H9 (cell line): ENCODE measurements around the gene ADAM33. TPM values are rescaled to one million over a fixed set of nuclear protein-coding genes. Genes with fewer than 3 reads are reported as not detected.

Experiments used
- DNase-seq: peaks from one replicate; pipeline ENCODE4 v3.0.0-alpha.2; 2017
- H2AFZ ChIP-seq: one replicate; pipeline ENCODE4 v1.6.1; 2013; ENCODE audit warnings: mild to moderate bottlenecking, low read length, control low read depth, moderate library complexity
- H2AK5ac ChIP-seq: 2 replicates; pipeline ENCODE4 v1.6.1; 2013; ENCODE audit warnings: low read length, control low read depth, mixed read lengths; ENCODE audit not compliant: insufficient read length
- H2BK120ac ChIP-seq: one replicate; pipeline ENCODE4 v1.6.1; 2013; ENCODE audit warnings: low read depth, mild to moderate bottlenecking, low read length, control low read depth, inconsistent platforms; ENCODE audit not compliant: poor library complexity, severe bottlenecking
- H2BK12ac ChIP-seq: 2 replicates; pipeline ENCODE4 v1.6.1; 2013; ENCODE audit warnings: low read length, control low read depth, mixed read lengths, low read depth; ENCODE audit not compliant: insufficient read length
- H2BK15ac ChIP-seq: 2 replicates; pipeline ENCODE4 v1.6.1; 2013; ENCODE audit warnings: low read depth, low read length, control low read depth
- H2BK20ac ChIP-seq: one replicate; pipeline ENCODE4 v1.6.1; 2013; ENCODE audit warnings: low read depth, mild to moderate bottlenecking, low read length, control low read depth, inconsistent platforms; ENCODE audit not compliant: poor library complexity, severe bottlenecking
- H2BK5ac ChIP-seq: 2 replicates; pipeline ENCODE4 v1.6.1; 2013; ENCODE audit warnings: low read length, control low read depth, mixed read lengths; ENCODE audit not compliant: insufficient read length
- H3K14ac ChIP-seq: 2 replicates; pipeline ENCODE4 v1.6.1; 2013; ENCODE audit warnings: low read length, control low read depth; ENCODE audit not compliant: insufficient read depth
- H3K18ac ChIP-seq: 2 replicates; pipeline ENCODE4 v1.6.1; 2013; ENCODE audit warnings: low read depth, mild to moderate bottlenecking, mixed read lengths, low read length, control low read depth; ENCODE audit not compliant: insufficient read length
- H3K23ac ChIP-seq: 2 replicates; pipeline ENCODE4 v1.6.1; 2013; ENCODE audit warnings: low read length, control low read depth, mixed read lengths, low read depth; ENCODE audit not compliant: insufficient read length
- H3K23me2 ChIP-seq: 2 replicates; pipeline ENCODE4 v1.6.1; 2013; ENCODE audit warnings: low read depth, mild to moderate bottlenecking, mixed read lengths, low read length, control low read depth; ENCODE audit not compliant: insufficient read length, poor library complexity, severe bottlenecking
- H3K27ac ChIP-seq: 2 replicates; pipeline ENCODE4 v1.5.1; 2013; ENCODE audit warnings: low read length, control low read depth, mixed read lengths, low read depth; ENCODE audit not compliant: insufficient read length
- H3K27me3 ChIP-seq: 2 replicates; pipeline ENCODE4 v1.6.1; 2013; ENCODE audit warnings: low read length, control low read depth, inconsistent platforms; ENCODE audit not compliant: insufficient read depth
- H3K4ac ChIP-seq: 2 replicates; pipeline ENCODE4 v1.6.1; 2013; ENCODE audit warnings: low read depth, mild to moderate bottlenecking, control low read depth, inconsistent platforms, low read length, moderate library complexity
- H3K4me1 ChIP-seq: 2 replicates; pipeline ENCODE4 v1.6.1; 2013; ENCODE audit warnings: low read length, control low read depth, inconsistent platforms; ENCODE audit not compliant: insufficient read depth
- H3K4me2 ChIP-seq: 2 replicates; pipeline ENCODE4 v1.6.1; 2013; ENCODE audit warnings: low read length, control low read depth, mixed read lengths; ENCODE audit not compliant: insufficient read length, insufficient read depth
- H3K56ac ChIP-seq: 2 replicates; pipeline ENCODE4 v1.6.1; 2013; ENCODE audit warnings: low read depth, mild to moderate bottlenecking, mixed read lengths, low read length, control low read depth; ENCODE audit not compliant: insufficient read length
- H3K79me1 ChIP-seq: 2 replicates; pipeline ENCODE4 v1.6.1; 2013; ENCODE audit warnings: low read depth, mild to moderate bottlenecking, moderate library complexity, low read length, control low read depth, inconsistent platforms; ENCODE audit not compliant: insufficient read depth, poor library complexity, severe bottlenecking
- H3K79me2 ChIP-seq: 2 replicates; pipeline ENCODE4 v1.6.1; 2013; ENCODE audit warnings: low read length, control low read depth, inconsistent platforms; ENCODE audit not compliant: insufficient read depth
- H3K9ac ChIP-seq: 2 replicates; pipeline ENCODE4 v1.6.1; 2013; ENCODE audit warnings: low read length, control low read depth, mixed read lengths; ENCODE audit not compliant: insufficient read length; ENCODE audit errors: extremely low read depth
- H3K9me3 ChIP-seq: one replicate; pipeline ENCODE4 v1.6.1; 2013; ENCODE audit warnings: low read depth, low read length, inconsistent platforms; ENCODE audit not compliant: control insufficient read depth
- H3T11ph ChIP-seq: one replicate; pipeline ENCODE4 v1.6.1; 2013; ENCODE audit warnings: mild to moderate bottlenecking, low read length, control low read depth, inconsistent platforms
- H4K20me1 ChIP-seq: one replicate; pipeline ENCODE4 v1.6.1; 2013; ENCODE audit not compliant: control insufficient read depth, insufficient read length, insufficient read depth
- H4K5ac ChIP-seq: 2 replicates; pipeline ENCODE4 v1.6.1; 2013; ENCODE audit warnings: low read depth, mild to moderate bottlenecking, mixed read lengths, low read length, control low read depth; ENCODE audit not compliant: insufficient read length
- H4K8ac ChIP-seq: replicated peaks from 2 replicates; pipeline ENCODE4 v1.6.1; 2013; ENCODE audit warnings: low read length, control low read depth, mixed read lengths, low read depth; ENCODE audit not compliant: insufficient read length
- H4K91ac ChIP-seq: 2 replicates; pipeline ENCODE4 v1.6.1; 2013; ENCODE audit warnings: low read depth, mild to moderate bottlenecking, moderate library complexity, mixed read lengths, low read length, control low read depth; ENCODE audit not compliant: insufficient read length
- H3K27ac Mint-ChIP-seq, 3 experiments: 2 replicates in 2 of 3; 3 replicates in 1 of 3; pipeline ENCODE4 v1.8.0; 2020 to 2021; ENCODE audit warnings: mixed read lengths in 3 of 3, mild to moderate bottlenecking in 1 of 3, moderate library complexity in 1 of 3
- H3K27me3 Mint-ChIP-seq: 2 replicates; pipeline ENCODE4 v1.8.0; 2021; ENCODE audit warnings: low read depth, mild to moderate bottlenecking, moderate library complexity, mixed read lengths
- H3K36me3 Mint-ChIP-seq, 3 experiments: 2 replicates in 2 of 3; 3 replicates in 1 of 3; pipeline ENCODE4 v1.8.0; 2020 to 2021; ENCODE audit warnings: low read depth in 3 of 3, mixed read lengths in 3 of 3; ENCODE audit not compliant: insufficient read depth in 1 of 3
- H3K4me1 Mint-ChIP-seq, 2 experiments: 2 replicates each; pipeline ENCODE4 v1.8.0; 2020; ENCODE audit warnings: mixed read lengths in 2 of 2
- H3K4me3 Mint-ChIP-seq, 2 experiments: 2 replicates in 1 of 2; 3 replicates in 1 of 2; pipeline ENCODE4 v1.8.0; 2020 to 2021; ENCODE audit warnings: mild to moderate bottlenecking in 2 of 2, mixed read lengths in 2 of 2, moderate library complexity in 1 of 2
- H3K9me3 Mint-ChIP-seq, 2 experiments: 2 replicates in 1 of 2; 3 replicates in 1 of 2; pipeline ENCODE4 v1.8.0; 2020; ENCODE audit warnings: mild to moderate bottlenecking in 2 of 2, mixed read lengths in 2 of 2, moderate library complexity in 1 of 2
- WGBS: extraction: QIAGEN DNeasy Blood & Tissue Kit; methylation state at CpG from one replicate; pipeline ENCODE4 v1.1.7; 2013; ENCODE audit warnings: missing lambda C conversion rate, low lambda C conversion rate, mixed read lengths; ENCODE audit not compliant: insufficient read length; ENCODE audit errors: extremely low coverage; 5-methylcytosine and 5-hydroxymethylcytosine counted together
- total RNA-seq: library from RNA; stranded (reverse); gene quantifications from 2 replicates; pipeline ENCODE4 v1.2.1, GENCODE V29; 2021
- TF ChIP-seq, protein P1 (sequence below): fragments of 200-600 bp; sonication (generic); conservative IDR thresholded peaks from 3 replicates; pipeline ENCODE4 v1.8.0; 2021; ENCODE audit warnings: antibody characterized with exemption, mild to moderate bottlenecking

ADAM33 gene
- total RNA-seq, 1 experiment from 2014 or later = 4.0 TPM

DNA sequence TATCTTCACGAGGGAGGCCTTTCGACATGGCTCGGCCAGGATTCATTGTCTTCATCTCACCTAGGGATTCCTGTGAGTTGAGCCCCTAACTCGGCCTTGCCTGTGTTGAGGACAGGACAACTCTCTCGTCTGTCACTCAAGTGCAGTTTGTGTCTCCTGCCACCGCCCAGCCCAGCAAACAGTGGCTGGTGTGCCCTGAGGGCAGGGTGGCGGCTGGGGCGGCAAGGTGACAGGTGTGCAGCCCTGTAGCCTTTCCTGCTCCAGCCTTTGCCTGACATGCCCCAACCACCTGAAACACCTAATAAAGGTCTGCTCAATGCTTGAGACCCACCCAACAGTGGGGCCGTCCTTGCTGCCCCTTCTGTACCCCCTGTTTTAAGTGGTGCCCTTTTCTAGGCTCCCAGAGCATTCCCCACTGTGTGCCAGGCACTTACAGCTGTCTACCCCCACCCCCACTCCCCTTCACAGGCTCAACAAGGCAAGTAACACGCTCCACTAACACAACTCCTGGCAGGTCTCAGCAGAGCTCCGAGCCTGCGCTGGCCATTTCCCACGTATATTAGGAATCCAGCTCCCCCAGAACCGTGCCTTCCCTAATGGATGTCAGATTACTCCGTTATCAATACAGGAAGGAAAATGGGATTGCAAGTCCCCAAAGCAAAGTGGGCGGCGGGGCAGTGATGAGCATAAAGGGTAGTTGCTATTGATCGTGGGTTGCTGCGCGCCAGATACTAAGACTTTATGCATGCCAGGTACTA, 36.3 kb downstream of the ADAM33 start:
- H3K27ac Mint-ChIP-seq = no peak overlapping the region; a peak in 1 of 7 replicates
- Histone ChIP-seq H4K5ac (no peak overlapping the region), H2BK20ac (no peak overlapping the region), H2AK5ac (no peak overlapping the region), H4K20me1 (no peaks in the 10 kb centered on the region), H3K79me2 (no peaks in the 10 kb centered on the region), H2AFZ (no peak overlapping the region), H3K79me1 (no peaks in the 10 kb centered on the region), H3K27me3 (no peaks in the 10 kb centered on the region), H2BK12ac (no peak overlapping the region), H3K9ac (no peak overlapping the region), H2BK5ac (no peak overlapping the region), H4K91ac (no peak overlapping the region), H2BK120ac (no peak overlapping the region), H3K23me2 (no peaks in the 10 kb centered on the region), H2BK15ac (no peak overlapping the region), H3K4ac (no peak overlapping the region), H3K27ac (no peak overlapping the region), H3K14ac (no peak overlapping the region), H4K8ac (no peak overlapping the region), H3K18ac (no peak overlapping the region), H3K4me2 (no peak overlapping the region), H3K9me3 (no peaks in the 10 kb centered on the region), H3K4me1 (no peaks in the 10 kb centered on the region), H3T11ph (no peak overlapping the region), H3K23ac (no peak overlapping the region), H3K56ac (no peak overlapping the region)
- no peaks in the 10 kb centered on the region for H3K27me3 Mint-ChIP-seq
- DNase-seq = no peak
- TF ChIP-seq, protein P1, sequence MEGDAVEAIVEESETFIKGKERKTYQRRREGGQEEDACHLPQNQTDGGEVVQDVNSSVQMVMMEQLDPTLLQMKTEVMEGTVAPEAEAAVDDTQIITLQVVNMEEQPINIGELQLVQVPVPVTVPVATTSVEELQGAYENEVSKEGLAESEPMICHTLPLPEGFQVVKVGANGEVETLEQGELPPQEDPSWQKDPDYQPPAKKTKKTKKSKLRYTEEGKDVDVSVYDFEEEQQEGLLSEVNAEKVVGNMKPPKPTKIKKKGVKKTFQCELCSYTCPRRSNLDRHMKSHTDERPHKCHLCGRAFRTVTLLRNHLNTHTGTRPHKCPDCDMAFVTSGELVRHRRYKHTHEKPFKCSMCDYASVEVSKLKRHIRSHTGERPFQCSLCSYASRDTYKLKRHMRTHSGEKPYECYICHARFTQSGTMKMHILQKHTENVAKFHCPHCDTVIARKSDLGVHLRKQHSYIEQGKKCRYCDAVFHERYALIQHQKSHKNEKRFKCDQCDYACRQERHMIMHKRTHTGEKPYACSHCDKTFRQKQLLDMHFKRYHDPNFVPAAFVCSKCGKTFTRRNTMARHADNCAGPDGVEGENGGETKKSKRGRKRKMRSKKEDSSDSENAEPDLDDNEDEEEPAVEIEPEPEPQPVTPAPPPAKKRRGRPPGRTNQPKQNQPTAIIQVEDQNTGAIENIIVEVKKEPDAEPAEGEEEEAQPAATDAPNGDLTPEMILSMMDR = no peak
- no peaks in the 10 kb centered on the region; a peak in 1 of 5 replicates for H3K9me3 Mint-ChIP-seq
- no CpG with 5 or more reads among the region's 20 CpGs for WGBS
- H3K36me3 Mint-ChIP-seq = peaks cover 0 to 10% (median 4%) of the 10 kb centered on the region in 3 experiments; a peak in 4 of 7 replicates
- no peak overlapping the region for H3K4me3 Mint-ChIP-seq
- H3K4me1 Mint-ChIP-seq = no peaks in the 10 kb centered on the region
